Measurements from ENCODE around the gene PTPRN2.

DNA sequence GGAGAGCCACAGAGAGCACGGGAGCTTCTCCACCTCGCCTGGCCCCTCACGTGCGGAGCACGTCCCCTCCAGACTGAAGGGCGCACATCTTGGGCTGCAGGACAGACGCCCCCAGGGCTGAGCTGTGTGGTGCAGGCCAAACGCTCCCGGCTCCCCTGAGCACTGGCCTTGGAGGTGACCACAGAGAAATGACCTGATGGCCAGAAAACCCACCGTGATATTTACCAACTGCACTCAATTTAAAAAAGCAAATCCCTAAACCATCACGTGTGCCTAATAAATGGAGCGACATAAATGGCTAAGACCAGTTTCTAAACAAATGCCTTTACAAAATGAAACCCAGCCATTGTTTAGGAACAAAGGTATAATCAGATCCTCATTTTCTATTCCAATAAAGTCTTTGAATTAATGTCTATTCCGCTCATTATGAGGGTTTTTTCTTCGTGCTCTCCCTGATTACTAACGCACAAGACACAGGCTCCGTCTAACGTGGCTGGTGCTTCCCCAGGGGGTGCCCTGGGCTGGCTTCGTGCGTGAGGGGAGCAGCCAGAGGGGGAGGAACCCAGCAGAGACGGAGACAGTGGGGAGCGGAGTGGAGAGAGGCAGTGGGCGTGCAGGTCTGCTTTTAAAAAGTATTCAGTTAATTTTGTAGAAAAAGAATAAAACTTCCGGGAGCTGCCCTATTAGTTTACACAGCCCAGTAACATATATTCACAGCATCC, 1060.5 kb downstream of the PTPRN2 start:
- TF ChIP-seq, protein P1, sequence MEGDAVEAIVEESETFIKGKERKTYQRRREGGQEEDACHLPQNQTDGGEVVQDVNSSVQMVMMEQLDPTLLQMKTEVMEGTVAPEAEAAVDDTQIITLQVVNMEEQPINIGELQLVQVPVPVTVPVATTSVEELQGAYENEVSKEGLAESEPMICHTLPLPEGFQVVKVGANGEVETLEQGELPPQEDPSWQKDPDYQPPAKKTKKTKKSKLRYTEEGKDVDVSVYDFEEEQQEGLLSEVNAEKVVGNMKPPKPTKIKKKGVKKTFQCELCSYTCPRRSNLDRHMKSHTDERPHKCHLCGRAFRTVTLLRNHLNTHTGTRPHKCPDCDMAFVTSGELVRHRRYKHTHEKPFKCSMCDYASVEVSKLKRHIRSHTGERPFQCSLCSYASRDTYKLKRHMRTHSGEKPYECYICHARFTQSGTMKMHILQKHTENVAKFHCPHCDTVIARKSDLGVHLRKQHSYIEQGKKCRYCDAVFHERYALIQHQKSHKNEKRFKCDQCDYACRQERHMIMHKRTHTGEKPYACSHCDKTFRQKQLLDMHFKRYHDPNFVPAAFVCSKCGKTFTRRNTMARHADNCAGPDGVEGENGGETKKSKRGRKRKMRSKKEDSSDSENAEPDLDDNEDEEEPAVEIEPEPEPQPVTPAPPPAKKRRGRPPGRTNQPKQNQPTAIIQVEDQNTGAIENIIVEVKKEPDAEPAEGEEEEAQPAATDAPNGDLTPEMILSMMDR (IDR thresholded peaks at IDR 0.05), result no peak
- TF ChIP-seq POLR2AphosphoS5 (IDR thresholded peaks at IDR 0.05) (no peak), EP300 (IDR thresholded peaks at IDR 0.05) (no peak), POLR2A (IDR thresholded peaks at IDR 0.05) (no peak)
